Measurements from ENCODE around the gene RBM17. TPM values are rescaled to one million over a fixed set of nuclear protein-coding genes. Genes with fewer than 3 reads are reported as not detected.
"Not testable (repeated sequence)": the region's sequence is repeated elsewhere in the genome, so short reads cannot be mapped to it uniquely, and the experiment has no call there.

RBM17 gene, protein sequence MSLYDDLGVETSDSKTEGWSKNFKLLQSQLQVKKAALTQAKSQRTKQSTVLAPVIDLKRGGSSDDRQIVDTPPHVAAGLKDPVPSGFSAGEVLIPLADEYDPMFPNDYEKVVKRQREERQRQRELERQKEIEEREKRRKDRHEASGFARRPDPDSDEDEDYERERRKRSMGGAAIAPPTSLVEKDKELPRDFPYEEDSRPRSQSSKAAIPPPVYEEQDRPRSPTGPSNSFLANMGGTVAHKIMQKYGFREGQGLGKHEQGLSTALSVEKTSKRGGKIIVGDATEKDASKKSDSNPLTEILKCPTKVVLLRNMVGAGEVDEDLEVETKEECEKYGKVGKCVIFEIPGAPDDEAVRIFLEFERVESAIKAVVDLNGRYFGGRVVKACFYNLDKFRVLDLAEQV
- total RNA-seq = 100 to 1,000 TPM in 3 of 5 donors, 10 to 100 TPM in 2; 71.0 to 168 (median 105) TPM
- polyA plus RNA-seq = 10 to 100 TPM; 41.4 to 58.5 (median 50.9) TPM
- long read RNA-seq, donor 1, partial matches to known transcripts = 10 of 14 reads
- long read RNA-seq, donor 1, other reads (novel, unspliced or antisense) = 0 of 14 reads
- long read RNA-seq, donor 2, transcript RBM17-201 (12 exons, 2,755 nt) = major isoform, 14 of 24 reads
- long read RNA-seq, donor 2, partial matches to known transcripts = 7 of 24 reads
- long read RNA-seq, donor 2, other reads (novel, unspliced or antisense) = 0 of 24 reads
- long read RNA-seq, donor 3, partial matches to known transcripts = 0 of 6 reads
- long read RNA-seq, donor 3, other reads (novel, unspliced or antisense) = 0 of 6 reads
- long read RNA-seq, donor 4, partial matches to known transcripts = 0 of 4 reads
- long read RNA-seq, donor 4, other reads (novel, unspliced or antisense) = 0 of 4 reads
- long read RNA-seq, donor 5, transcript RBM17-201 (12 exons, 2,755 nt) = major isoform, 11 of 22 reads
- long read RNA-seq, donor 5, partial matches to known transcripts = 8 of 22 reads
- long read RNA-seq, donor 5, other reads (novel, unspliced or antisense) = 0 of 22 reads
- long read RNA-seq, donor 6, transcript RBM17-201 (12 exons, 2,755 nt) = major isoform, 24 of 37 reads
- long read RNA-seq, donor 6, partial matches to known transcripts = 10 of 37 reads
- long read RNA-seq, donor 6, other reads (novel, unspliced or antisense) = 0 of 37 reads
- long read RNA-seq, donor 7, transcript RBM17-201 (12 exons, 2,755 nt) = major isoform, 13 of 26 reads
- long read RNA-seq, donor 7, partial matches to known transcripts = 9 of 26 reads
- long read RNA-seq, donor 7, other reads (novel, unspliced or antisense) = 0 of 26 reads
- long read RNA-seq, donor 8, transcript RBM17-201 (12 exons, 2,755 nt) = major isoform, 10 of 29 reads
- long read RNA-seq, donor 8, partial matches to known transcripts = 15 of 29 reads
- long read RNA-seq, donor 8, other reads (novel, unspliced or antisense) = 0 of 29 reads
- long read RNA-seq, donor 9, transcript RBM17-201 (12 exons, 2,755 nt) = major isoform, 10 of 41 reads
- long read RNA-seq, donor 9, partial matches to known transcripts = 26 of 41 reads
- long read RNA-seq, donor 9, other reads (novel, unspliced or antisense) = 0 of 41 reads
- long read RNA-seq, donor 10, transcript RBM17-201 (12 exons, 2,755 nt) = major isoform, 14 of 15 reads
- long read RNA-seq, donor 10, partial matches to known transcripts = 0 of 15 reads
- long read RNA-seq, donor 10, other reads (novel, unspliced or antisense) = 0 of 15 reads

- intact Hi-C loops (cut with DNase I; ENCODE audit: low total_unique reads) = loop anchor here (10.0 kb wide), 1 partner anchor 74 kb away; no protein-coding TSS in a partner anchor
- peaks cover 0 to 5% (median 0%) of the 10 kb centered on the region in 3 donors for H3K27me3 ChIP-seq
- no peaks in the 10 kb centered on the region for H3K36me3 ChIP-seq
- peaks cover 30 to 67% (median 50%) of the 10 kb centered on the region in 4 donors for H3K4me1 ChIP-seq
- TF ChIP-seq POLR2AphosphoS5 (IDR thresholded peaks at IDR 0.05) (peak; percentile 55 to 87 (median 78)), EP300 (IDR thresholded peaks at IDR 0.05) (no peak), POLR2A (IDR thresholded peaks at IDR 0.05) (no peak)
- TF ChIP-seq, protein P1, sequence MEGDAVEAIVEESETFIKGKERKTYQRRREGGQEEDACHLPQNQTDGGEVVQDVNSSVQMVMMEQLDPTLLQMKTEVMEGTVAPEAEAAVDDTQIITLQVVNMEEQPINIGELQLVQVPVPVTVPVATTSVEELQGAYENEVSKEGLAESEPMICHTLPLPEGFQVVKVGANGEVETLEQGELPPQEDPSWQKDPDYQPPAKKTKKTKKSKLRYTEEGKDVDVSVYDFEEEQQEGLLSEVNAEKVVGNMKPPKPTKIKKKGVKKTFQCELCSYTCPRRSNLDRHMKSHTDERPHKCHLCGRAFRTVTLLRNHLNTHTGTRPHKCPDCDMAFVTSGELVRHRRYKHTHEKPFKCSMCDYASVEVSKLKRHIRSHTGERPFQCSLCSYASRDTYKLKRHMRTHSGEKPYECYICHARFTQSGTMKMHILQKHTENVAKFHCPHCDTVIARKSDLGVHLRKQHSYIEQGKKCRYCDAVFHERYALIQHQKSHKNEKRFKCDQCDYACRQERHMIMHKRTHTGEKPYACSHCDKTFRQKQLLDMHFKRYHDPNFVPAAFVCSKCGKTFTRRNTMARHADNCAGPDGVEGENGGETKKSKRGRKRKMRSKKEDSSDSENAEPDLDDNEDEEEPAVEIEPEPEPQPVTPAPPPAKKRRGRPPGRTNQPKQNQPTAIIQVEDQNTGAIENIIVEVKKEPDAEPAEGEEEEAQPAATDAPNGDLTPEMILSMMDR (IDR thresholded peaks at IDR 0.05) = peak in 5 of 7 experiments; percentile 99 to 100 (median 100)
- WGBS, 5 donors = 0 to 1% (median 1%) methylated on average over 20 to 77 of the region's 77 CpGs
- H3K4me3 ChIP-seq = peak within 1 kb of the TSS; percentile 93 to 98 (median 95)
- H3K27ac ChIP-seq = peak within 1 kb of the TSS; percentile 72 to 95 (median 92)
- no peaks in the 10 kb centered on the region for H3K9me3 ChIP-seq
- peak; percentile 98 to 99 for DNase-seq
Measured at GRCh38 chr10:6088721-6089333, at the start of gene RBM17. RBM17 (plus strand) TSS chr10:6089034; CDS start chr10:6097066, 8,032 bp downstream.

DNA sequence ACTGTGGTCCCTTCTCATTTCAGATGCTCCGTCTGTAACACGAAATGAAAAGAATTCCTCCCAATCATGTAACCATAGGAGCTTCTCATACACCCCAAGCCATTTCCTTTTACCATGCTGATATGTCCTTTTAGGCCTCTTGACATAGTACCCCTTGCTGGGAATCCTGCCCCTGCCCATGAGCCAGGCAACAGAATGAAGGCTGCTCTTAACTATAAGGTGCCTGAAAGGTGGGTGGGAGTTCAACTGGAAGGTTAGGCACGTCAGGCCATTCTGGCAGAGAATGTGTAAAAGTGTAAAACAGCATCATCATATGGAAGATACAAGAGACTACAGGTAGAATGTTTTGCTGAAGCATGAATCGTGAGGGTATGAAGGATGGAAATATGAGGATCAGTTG is 49.1 kb upstream of the RBM17 start:
- no peaks in the 10 kb centered on the region for H3K36me3 ChIP-seq
- no peaks in the 10 kb centered on the region for H3K9me3 ChIP-seq
- WGBS, 5 donors = 86 to 92% (median 89%) methylated on average over 4 of the region's 4 CpGs
- no peaks in the 10 kb centered on the region for H3K27me3 ChIP-seq
- H3K27ac ChIP-seq = no peak overlapping the region
- H3K4me3 ChIP-seq = no peak overlapping the region
- no peak for DNase-seq
- TF ChIP-seq EP300 (IDR thresholded peaks at IDR 0.05) (no peak), POLR2A (IDR thresholded peaks at IDR 0.05) (no peak), POLR2AphosphoS5 (IDR thresholded peaks at IDR 0.05) (no peak)
- TF ChIP-seq, protein P1 (IDR thresholded peaks at IDR 0.05) = no peak
- intact Hi-C loops (cut with DNase I; ENCODE audit: low total_unique reads) = no loop called here
- peaks cover 0 to 6% (median 0%) of the 10 kb centered on the region in 4 donors for H3K4me1 ChIP-seq

DNA sequence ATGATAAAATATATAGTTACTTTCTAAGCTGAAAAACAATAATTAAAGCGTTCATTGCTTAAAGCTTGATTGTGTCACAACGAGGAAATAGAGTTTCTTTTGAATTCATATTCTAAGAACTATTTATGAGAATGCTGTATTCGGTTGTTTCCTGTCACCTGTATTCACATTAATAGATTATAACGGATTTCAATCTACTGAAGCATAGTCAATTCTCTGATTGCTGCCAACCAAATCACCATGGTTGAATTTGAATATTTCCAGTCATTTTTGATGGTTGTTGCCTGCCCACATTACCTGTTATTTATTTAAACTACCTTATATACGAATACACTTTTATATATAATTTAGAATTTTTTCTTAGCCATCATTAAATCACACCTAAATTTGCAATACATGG is 48.6 kb upstream of the RBM17 start:
- Histone ChIP-seq H3K4me3 (no peak overlapping the region), H3K4me1 (peaks cover 0 to 6% (median 0%) of the 10 kb centered on the region in 4 donors), H3K9me3 (no peaks in the 10 kb centered on the region), H3K36me3 (no peaks in the 10 kb centered on the region), H3K27ac (no peak overlapping the region), H3K27me3 (no peaks in the 10 kb centered on the region)
- TF ChIP-seq EP300 (IDR thresholded peaks at IDR 0.05) = no peak
- TF ChIP-seq POLR2AphosphoS5 (IDR thresholded peaks at IDR 0.05) = no peak
- TF ChIP-seq, protein P1 (IDR thresholded peaks at IDR 0.05) = no peak
- no peak for TF ChIP-seq POLR2A (IDR thresholded peaks at IDR 0.05)
- DNase-seq = no peak
- WGBS, 5 donors = 88 to 94% (median 90%) methylated on average over 5 of the region's 5 CpGs
- intact Hi-C loops (cut with DNase I; ENCODE audit: low total_unique reads) = no loop called here

DNA sequence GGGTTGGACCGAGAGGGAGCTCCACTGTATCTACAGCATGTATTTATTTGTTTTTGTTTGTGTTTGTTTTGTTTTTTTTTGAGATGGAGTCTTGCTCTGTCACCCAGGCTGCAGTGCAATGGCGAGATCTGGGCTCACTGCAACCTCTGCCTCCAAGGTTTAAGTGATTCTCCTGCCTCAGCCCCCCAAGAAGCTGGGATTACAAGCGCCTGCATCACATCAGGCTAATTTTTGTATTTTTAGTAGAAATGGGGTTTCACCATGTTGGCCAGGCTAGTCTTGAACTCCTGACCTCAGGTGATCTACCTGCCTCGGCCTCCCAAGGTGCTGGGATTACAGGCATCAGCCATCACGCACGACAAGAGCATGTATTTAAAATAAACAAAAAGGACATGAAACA is 45.5 kb upstream of the RBM17 start:
- DNase-seq; H3K9me3 ChIP-seq; H3K27ac ChIP-seq; H3K36me3 ChIP-seq; H3K27me3 ChIP-seq; intact Hi-C loops (cut with DNase I; ENCODE audit: low total_unique reads); H3K4me1 ChIP-seq; H3K4me3 ChIP-seq: not testable (repeated sequence)
- WGBS, 5 donors = 83 to 89% (median 85%) methylated on average over 6 of the region's 6 CpGs
